ENCODE data around the gene ADAMTS8. TPM values are rescaled to one million over a fixed set of nuclear protein-coding genes. Genes with fewer than 3 reads are reported as not detected.

ADAMTS8 gene
- polyA plus RNA-seq, 1 donor (not counting 4 experiments of a cell fraction or from before 2014, with no cell fraction given): not detected

- H2AFZ ChIP-seq (ENCODE audit: control insufficient read depth, low read length): no peak overlapping the region
- no peak overlapping the region for H3K4me3 ChIP-seq (ENCODE audit: control insufficient read depth in 2 of 3, extremely low read depth in 1 of 3, insufficient read depth in 2 of 3, low read depth in 1 of 3, low read length in 3 of 3)
- DNase-seq (ENCODE audit: low read depth, low spot score) (no peak), FAIRE-seq (no peak)
- dilution Hi-C loops (cut with MboI; ENCODE audit: extremely low pct_ligation_motif_present, low sequenced_read_pairs): no loop called here
- no peaks in the 10 kb centered on the region for H3K9me3 ChIP-seq (ENCODE audit: control insufficient read depth, low read depth, low read length)
- TF ChIP-seq CTCF (optimal IDR thresholded peaks at IDR 0.05 in 1 of 3, IDR thresholded peaks at IDR 0.05 in 1 of 3, conservative IDR thresholded peaks at IDR 0.05 in 1 of 3; ENCODE audit: extremely low read depth in 1 of 3, insufficient read depth in 2 of 3, low read length in 3 of 3) (no peak), EZH2 (IDR thresholded peaks at IDR 0.05; ENCODE audit: low read length) (no peak)
- H3K36me3 ChIP-seq (ENCODE audit: control insufficient read depth in 2 of 2, extremely low read depth in 1 of 2, insufficient read depth in 2 of 2, low read length in 2 of 2): no peaks in the 10 kb centered on the region
- no peak overlapping the region for H3K27ac ChIP-seq (ENCODE audit: control insufficient read depth, insufficient read depth, low read length)
- H3K27me3 ChIP-seq (ENCODE audit: control insufficient read depth, extremely low read depth, insufficient read depth, low read length): peaks cover 78% of the 10 kb centered on the region
- peaks cover 6% of the 10 kb centered on the region for H3K4me1 ChIP-seq (ENCODE audit: control insufficient read depth, extremely low read depth, insufficient read depth, low read length)
- H4K20me1 ChIP-seq (ENCODE audit: control insufficient read depth, extremely low read depth, insufficient read depth, low read length): no peaks in the 10 kb centered on the region
- no peaks in the 10 kb centered on the region for H3K79me2 ChIP-seq (ENCODE audit: control insufficient read depth, insufficient read depth, low read length)
- no peaks in the 10 kb centered on the region for H3K9me1 ChIP-seq (ENCODE audit: control insufficient read depth, extremely low read depth, insufficient read depth, low read length)
- H3K9ac ChIP-seq (ENCODE audit: control insufficient read depth, extremely low read depth, insufficient read depth, low read length): no peak overlapping the region
- no peak overlapping the region for H3K4me2 ChIP-seq (ENCODE audit: control insufficient read depth, extremely low read depth, insufficient read depth, low read depth, low read length)
Observed at GRCh38 chr11:130424613-130425140, 3.7 kb downstream of the ADAMTS8 start.

- FAIRE-seq (no peak), DNase-seq (ENCODE audit: low read depth, low spot score) (no peak)
Observed at GRCh38 chr11:130423541-130424142, 4.8 kb downstream of the ADAMTS8 start.

More at GRCh38 chr11:130423541-130424142, 4.8 kb downstream of the ADAMTS8 start:
- H3K9me3 ChIP-seq (ENCODE audit: control insufficient read depth, low read depth, low read length): no peaks in the 10 kb centered on the region
- no peak overlapping the region for H3K4me3 ChIP-seq (ENCODE audit: control insufficient read depth in 2 of 3, extremely low read depth in 1 of 3, insufficient read depth in 2 of 3, low read depth in 1 of 3, low read length in 3 of 3)
- dilution Hi-C loops (cut with MboI; ENCODE audit: extremely low pct_ligation_motif_present, low sequenced_read_pairs): no loop called here
- H4K20me1 ChIP-seq (ENCODE audit: control insufficient read depth, extremely low read depth, insufficient read depth, low read length): no peaks in the 10 kb centered on the region
- no peak overlapping the region for H3K4me2 ChIP-seq (ENCODE audit: control insufficient read depth, extremely low read depth, insufficient read depth, low read depth, low read length)
- H3K27me3 ChIP-seq (ENCODE audit: control insufficient read depth, extremely low read depth, insufficient read depth, low read length): peaks cover 68% of the 10 kb centered on the region
- peaks cover 6% of the 10 kb centered on the region for H3K4me1 ChIP-seq (ENCODE audit: control insufficient read depth, extremely low read depth, insufficient read depth, low read length)
- TF ChIP-seq CTCF (optimal IDR thresholded peaks at IDR 0.05 in 1 of 3, IDR thresholded peaks at IDR 0.05 in 1 of 3, conservative IDR thresholded peaks at IDR 0.05 in 1 of 3; ENCODE audit: extremely low read depth in 1 of 3, insufficient read depth in 2 of 3, low read length in 3 of 3) (no peak), EZH2 (IDR thresholded peaks at IDR 0.05; ENCODE audit: low read length) (no peak)
- H3K27ac ChIP-seq (ENCODE audit: control insufficient read depth, insufficient read depth, low read length): no peak overlapping the region
- H3K9ac ChIP-seq (ENCODE audit: control insufficient read depth, extremely low read depth, insufficient read depth, low read length): no peak overlapping the region
- no peaks in the 10 kb centered on the region for H3K79me2 ChIP-seq (ENCODE audit: control insufficient read depth, insufficient read depth, low read length)
- no peaks in the 10 kb centered on the region for H3K36me3 ChIP-seq (ENCODE audit: control insufficient read depth in 2 of 2, extremely low read depth in 1 of 2, insufficient read depth in 2 of 2, low read length in 2 of 2)
- no peaks in the 10 kb centered on the region for H3K9me1 ChIP-seq (ENCODE audit: control insufficient read depth, extremely low read depth, insufficient read depth, low read length)
- no peak overlapping the region for H2AFZ ChIP-seq (ENCODE audit: control insufficient read depth, low read length)
